ENCODE results near the gene NUB1.

- TF ChIP-seq GATA2 (IDR thresholded peaks at IDR 0.05; ENCODE audit: low read depth, low read length) (no peak), GATA3 (IDR thresholded peaks at IDR 0.05; ENCODE audit: low read depth, low read length) (no peak)
Measured at GRCh38 chr7:151311294-151311864, 30.2 kb upstream of the NUB1 start.
